Urothelium cell line (cell line): Measurements from ENCODE around the gene EPN2.
"Not testable (repeated sequence)": the region's sequence is repeated elsewhere in the genome, so short reads cannot be mapped to it uniquely, and the experiment has no call there.

ENCODE experiments used
- DNase-seq: peaks from one replicate; pipeline ENCODE4 v3.0.0; 2011; ENCODE audit warnings: low spot score, mixed read lengths
- FAIRE-seq: peaks from 2 replicates; lab custom pipeline; 2011; peaks lifted over from hg19 to GRCh38; lab: Jason Lieb, UNC

The EPN2 gene

DNA sequence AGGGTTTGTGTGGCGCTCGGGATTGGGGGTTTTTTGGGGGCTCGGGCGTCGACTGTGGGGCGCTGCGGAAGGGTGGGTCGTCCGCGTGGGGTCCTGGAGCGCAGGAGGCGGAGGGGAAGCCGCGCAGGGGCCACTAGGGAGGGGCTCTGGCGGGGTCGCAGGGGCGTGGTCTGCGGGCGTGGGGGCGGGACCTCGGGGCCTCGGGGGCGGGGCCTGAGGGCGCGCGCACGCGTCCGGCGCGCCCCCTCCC is at the start of gene EPN2:
Gene EPN2, plus strand, starts transcription at position 228 of the 250 bp plus-strand sequence. CDS start 45,754 bp downstream, outside the sequence.
- not testable (repeated sequence) for FAIRE-seq
- DNase-seq: peak; percentile 63

DNA sequence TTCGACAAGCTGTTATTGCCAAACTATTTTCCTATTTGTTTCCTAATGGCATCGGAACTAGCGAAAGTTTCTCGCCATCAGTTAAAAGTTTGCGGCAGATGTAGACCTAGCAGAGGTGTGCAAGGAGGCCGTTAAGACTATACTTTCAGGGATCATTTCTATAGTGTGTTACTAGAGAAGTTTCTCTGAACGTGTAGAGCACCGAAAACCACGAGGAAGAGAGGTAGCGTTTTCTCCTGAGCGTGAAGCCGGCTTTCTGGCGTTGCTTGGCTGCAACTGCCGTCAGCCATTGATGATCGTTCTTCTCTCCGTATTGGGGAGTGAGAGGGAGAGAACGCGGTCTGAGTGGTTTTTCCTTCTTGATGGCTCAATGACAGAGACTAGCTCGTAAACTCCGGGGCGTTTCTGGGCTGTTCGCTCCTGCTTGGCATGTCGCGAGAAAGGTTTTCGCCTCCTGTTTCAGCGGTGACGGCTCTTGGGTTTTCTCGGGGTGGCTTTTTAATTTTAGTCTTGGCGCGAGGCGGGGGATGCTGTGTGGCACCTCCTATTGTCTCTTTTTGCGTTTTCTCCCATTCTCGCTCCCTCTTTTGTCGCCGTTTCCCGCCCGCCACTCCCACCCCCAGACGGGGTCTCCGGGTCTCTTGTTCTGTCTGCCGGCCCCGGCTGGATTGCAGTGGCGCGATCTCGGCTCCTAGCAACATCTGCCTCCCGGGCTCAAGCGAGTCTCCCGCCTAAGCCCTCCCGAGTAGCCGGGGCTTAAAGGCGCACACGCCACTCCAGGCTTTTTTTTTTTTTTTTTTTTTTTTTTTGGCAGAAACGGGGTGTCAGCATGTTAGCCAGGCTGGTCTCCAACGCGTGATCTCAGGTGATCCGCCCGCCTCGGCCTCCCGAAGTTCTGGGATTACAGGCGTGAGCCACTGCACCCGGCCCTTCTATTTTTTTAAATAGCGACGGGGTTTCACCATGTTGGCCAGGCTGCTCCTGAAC is 49.0 kb upstream of the EPN2 start:
- not testable (repeated sequence) for FAIRE-seq, DNase-seq

DNA sequence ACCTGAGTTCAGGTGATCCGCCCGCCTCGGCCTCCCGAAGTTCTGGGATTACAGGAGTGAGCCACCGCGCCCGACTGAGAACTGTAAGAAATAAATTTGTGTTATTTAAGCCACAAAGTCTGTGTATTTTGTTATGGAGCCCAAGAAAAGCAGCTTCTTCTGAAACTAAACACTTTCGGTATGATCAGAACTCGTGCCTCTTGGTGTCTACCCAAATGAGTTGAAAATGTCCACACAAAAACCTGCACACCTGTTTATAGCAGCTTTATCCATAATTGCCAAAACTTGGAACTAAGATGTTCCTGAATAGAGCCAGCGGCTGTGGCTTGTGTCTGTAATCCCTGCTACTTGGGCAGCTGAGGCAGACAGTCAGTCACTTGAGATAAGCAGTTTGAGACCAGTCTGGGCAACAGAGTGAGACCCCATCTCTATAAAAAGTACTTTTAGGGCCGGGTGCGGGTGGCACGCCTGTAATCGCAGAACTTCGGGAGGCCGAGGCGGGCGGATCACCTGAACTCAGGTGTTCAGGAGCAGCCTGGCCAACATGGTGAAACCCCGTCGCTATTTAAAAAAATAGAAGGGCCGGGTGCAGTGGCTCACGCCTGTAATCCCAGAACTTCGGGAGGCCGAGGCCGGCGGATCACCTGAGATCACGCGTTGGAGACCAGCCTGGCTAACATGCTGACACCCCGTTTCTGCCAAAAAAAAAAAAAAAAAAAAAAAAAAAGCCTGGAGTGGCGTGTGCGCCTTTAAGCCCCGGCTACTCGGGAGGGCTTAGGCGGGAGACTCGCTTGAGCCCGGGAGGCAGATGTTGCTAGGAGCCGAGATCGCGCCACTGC is 48.1 kb upstream of the EPN2 start:
- FAIRE-seq, DNase-seq: not testable (repeated sequence)

DNA sequence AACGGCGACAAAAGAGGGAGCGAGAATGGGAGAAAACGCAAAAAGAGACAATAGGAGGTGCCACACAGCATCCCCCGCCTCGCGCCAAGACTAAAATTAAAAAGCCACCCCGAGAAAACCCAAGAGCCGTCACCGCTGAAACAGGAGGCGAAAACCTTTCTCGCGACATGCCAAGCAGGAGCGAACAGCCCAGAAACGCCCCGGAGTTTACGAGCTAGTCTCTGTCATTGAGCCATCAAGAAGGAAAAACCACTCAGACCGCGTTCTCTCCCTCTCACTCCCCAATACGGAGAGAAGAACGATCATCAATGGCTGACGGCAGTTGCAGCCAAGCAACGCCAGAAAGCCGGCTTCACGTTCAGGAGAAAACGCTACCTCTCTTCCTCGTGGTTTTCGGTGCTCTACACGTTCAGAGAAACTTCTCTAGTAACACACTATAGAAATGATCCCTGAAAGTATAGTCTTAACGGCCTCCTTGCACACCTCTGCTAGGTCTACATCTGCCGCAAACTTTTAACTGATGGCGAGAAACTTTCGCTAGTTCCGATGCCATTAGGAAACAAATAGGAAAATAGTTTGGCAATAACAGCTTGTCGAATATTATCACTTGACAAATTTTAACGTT is 47.3 kb upstream of the EPN2 start:
- not testable (repeated sequence) for DNase-seq, FAIRE-seq

DNA sequence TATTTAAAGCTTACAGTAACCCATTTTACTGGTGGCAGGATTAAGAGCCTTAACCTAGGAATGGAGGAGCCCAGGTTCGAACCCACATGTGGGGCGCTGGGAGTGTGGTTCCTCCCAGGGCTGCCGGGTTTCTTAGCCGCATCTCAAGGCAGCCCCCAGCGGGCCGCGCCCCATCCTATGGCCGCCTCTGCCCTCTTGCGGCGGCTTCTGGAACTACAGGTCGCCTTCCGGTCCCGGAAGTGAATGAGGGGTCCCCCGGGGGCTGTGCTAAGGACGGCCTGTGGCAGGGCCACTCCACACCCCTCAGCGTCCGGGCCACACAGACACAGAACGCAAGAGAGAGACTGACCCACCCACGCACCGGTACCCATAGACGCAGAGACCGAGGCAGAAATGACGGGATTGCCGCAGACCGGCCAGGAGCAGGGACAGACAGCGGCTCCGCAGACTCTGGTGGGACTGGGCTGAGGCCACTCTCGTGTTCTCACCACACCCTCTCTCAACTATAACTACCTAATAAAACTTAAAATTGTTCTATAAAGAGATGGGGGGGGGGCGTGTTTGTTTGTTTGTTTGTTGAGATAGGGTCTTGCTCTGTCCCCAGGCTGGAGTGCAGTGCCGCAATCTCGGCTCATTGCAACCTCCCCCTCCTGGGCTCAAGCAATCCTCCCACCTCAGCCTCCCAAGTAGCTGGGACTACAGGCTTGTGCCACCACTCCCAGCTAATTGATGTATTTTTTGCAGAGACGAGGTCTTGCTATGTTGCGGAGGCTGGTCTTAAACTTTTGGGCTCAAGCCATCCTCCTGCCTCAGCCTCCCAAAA is 40.6 kb upstream of the EPN2 start:
- DNase-seq, FAIRE-seq: not testable (repeated sequence)

DNA sequence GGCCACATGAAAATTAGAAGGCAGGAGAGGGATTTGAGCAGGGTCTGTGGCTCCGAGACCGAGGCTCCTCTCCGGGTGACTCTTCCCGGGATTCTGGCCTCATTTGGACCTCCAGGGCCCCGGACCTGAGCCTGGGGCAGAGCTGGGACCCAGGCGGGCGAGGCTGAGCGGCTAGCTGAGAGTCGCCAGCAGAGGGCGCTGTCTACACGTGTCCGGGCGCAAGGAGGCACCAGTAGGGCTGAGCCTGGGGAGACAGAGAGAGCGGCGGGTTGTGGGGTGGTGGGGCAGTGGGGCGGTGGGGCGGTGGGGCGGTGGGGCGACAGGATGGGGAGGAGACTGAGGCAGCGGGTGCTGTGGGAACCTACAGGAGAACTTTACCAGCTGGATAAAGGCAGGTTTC is 34.7 kb upstream of the EPN2 start:
- DNase-seq, FAIRE-seq: not testable (repeated sequence)

DNA sequence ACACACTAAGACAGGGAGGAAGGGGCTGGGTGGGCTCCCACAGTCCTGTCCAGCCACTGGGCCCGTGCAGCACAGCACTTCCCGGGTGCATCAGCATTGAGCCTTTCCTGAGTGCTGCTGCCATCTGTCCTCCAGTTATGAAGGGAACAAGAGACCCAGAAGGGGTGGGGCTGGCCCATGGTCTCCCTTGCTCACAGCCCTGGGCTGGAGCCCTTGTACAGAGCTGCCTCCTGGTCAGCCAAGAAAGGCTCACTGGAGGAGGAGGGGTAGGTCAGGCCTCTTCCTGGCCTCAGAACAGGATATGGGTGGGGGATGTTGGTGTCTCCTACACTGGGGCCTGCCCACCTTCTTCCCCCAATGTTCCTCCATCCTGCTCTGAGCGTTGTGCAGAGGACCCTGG is 33.7 kb upstream of the EPN2 start:
- not testable (repeated sequence) for DNase-seq, FAIRE-seq

DNA sequence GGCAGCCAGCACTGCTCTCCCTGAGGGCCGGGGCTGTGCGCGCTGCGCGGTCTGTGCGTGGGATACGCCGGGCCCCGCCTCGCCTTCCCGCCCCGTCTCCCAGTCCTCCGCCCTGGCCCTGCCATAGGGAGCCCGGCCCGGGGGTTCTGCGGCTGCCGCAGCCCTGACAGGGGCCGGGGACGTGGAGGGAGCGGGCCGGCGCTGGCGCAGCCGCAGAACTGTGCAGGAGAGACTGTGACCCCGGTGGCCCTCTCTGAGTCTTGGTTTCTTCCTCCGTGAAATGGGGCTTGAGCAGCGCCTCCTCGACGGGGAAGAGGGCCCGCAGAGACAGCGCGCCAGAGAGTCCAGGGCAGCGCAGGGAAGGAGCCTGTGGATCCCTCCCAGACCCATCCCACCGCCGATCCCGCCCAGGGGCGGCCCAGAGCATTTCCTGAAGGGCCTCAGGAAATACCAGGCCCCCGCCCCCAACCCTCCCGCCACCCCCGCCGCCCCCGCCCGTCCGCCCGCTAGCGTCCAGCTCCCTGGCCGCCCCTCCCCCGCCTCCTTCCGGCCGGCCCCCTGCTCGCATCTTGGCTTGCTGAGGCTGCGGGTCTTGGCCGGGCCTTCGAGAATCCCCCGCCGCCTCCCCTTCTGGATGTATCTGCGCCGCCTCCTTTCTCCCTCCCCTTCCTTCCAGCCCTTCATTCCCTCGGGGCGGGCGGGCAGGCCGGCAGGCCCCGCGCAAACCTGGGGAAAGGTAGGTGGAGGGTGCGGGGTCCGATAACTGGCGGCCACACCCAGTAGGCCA is 21.9 kb upstream of the EPN2 start:
- FAIRE-seq, DNase-seq: not testable (repeated sequence)

DNA sequence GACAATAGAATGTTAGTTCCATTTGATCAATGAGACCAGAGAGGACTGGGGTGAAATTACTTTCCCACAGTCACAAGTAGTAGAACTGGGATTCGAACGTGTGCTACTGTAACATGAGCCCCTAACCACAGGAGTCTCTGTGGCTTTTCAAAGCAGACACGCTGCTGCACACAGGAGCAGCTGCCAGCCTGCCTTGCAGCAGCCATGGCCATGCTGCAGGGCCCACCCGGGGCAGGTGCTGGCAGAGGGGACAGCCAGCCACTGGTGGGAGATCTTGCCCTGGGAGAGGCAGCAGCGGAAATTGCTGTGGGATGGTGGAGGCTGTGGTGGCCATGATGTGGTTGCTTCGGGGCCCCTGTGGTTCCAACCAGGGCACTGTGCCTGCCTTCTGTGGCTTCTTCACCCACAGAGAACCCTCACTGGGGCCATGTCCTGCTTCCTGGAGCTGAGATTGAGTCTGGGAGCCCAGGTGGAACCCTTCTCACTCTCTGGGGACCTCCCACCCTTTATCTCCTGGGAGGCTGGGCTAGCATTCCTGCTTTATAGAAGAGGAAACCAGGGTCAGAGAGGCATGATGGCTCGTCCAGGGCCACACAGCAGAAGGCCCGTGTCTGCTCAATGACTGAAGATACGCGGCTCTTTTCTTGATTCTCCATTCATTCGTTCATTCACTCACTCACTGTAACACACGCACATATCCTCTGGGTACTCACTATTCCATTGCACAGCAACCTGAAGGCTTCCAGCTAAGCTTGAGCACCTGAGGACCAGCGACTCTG is 20.8 kb upstream of the EPN2 start:
- not testable (repeated sequence) for DNase-seq, FAIRE-seq

DNA sequence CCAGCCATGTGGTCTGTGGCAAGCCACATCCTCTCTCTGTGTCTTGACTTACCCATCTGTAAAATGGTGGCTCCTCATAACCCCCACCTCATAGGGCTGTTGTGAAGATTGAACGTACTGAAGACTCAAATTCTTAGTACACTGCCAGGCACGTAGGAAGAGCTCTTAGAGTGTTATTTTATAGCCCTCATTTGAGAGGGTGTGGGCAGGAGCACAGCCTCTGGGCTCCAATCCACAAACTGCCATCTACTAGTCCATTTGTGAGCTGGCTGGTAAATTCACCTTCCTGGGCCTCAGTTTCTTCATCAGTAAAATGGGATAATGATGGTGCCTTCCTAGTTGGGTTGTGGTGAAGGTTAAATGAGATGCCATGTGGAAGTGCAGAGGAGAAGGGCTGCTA is 18.3 kb upstream of the EPN2 start:
- not testable (repeated sequence) for FAIRE-seq, DNase-seq

DNA sequence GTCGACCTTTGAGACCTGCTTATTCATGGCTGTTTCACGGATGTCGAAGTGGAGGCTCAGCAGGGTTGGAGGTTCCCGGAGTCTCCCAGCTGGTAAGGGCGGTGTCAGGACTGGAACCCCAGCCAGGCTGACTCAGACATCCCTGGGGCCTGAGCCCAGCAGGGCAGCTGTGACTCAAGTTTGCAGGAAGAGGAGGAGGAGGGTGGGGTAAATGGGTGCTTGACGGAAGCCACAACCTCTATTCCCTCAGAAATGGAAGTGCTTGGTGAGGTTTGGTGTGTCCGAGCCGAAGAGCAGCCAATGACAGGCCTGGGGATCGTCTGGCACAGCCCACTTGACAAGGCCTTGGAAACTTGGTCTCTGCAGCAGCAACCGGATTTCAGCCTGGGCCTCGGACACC is 17.8 kb upstream of the EPN2 start:
- FAIRE-seq, DNase-seq: not testable (repeated sequence)

DNA sequence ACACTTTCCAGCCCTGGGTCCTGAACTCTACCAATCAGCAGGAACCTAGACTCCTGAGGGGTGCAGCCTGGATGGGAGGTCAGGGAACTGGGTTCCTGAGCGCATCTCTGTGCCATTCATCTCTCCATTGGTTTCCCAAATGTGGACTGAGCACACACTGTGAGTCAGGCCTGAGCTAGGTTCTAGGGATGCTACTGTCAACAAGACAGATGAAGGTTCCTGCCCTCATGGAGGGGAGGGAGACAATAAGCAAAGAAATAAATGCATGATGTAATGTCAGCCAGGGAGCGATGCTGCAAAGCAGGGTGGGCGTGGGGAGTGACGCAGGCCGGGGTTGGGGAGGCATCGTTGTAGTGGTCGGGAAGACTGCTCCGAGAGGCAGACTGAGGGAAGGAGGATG is 17.0 kb upstream of the EPN2 start:
- DNase-seq, FAIRE-seq: not testable (repeated sequence)

DNA sequence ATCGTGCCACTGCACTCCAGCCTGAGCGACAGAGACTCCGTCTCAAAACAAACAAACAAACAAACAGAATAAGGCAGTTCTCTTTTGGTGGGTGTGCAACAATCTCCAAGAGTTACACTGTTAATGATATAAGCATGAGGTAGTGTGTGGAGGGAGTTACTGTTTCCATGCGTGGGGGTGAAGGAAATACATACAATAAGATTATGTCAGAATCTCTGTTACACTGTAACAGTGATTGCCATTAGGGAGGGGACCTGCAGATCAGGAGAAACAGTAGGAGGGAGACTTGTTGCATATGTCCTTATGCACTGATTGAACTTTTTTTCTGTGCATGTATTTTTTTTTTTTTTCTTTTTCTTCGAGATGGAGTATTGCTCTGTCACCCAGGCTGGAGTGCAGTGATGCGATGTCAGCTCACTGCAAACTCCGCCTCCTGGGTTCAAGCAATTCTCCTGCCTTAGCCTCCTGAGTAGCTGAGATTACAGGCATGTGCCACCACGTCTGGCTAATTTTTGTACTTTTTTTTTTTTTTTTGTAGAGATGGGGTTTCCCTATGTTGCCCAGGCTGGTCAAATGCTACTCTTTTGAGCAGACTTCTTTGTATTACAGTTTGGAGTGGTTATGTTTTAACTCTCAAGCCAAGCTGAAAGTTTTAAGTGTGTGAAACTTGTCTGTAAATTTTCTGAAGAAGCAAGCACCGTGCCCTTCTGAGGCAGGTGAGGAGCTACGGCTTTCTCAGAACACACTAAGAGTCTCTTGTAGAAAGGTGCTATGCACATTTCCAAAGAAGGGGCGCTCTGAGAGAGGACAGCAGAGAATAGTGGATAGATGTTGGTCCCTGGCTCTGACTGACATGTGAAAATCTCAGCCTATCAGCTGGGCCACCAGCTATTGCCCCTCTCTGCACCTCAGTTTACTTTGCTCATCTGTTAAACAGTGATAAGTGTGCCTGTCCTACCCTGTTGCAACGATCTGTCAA is 10.3 kb upstream of the EPN2 start:
- FAIRE-seq, DNase-seq: not testable (repeated sequence)

DNA sequence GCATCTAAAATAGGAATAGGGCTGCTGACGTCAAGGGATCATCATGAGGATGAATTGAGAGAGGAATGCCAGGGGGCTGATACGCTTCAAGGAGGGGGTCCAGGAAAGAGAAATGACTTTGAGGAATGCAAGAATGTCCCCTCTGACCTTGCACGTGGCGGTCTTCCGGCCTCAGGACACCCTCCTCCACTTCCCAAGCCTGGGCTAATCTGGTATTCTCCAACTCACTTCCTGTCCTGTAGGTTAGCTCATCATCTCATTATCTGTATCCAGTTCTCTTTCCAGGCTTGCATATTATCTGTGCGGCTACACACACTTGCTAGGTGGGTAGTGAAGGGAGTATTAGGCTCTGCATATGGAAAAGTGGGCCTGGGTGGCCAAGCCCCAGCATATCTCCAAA is 2.5 kb upstream of the EPN2 start:
- DNase-seq: not testable (repeated sequence)
- peak; percentile 5 for FAIRE-seq

DNA sequence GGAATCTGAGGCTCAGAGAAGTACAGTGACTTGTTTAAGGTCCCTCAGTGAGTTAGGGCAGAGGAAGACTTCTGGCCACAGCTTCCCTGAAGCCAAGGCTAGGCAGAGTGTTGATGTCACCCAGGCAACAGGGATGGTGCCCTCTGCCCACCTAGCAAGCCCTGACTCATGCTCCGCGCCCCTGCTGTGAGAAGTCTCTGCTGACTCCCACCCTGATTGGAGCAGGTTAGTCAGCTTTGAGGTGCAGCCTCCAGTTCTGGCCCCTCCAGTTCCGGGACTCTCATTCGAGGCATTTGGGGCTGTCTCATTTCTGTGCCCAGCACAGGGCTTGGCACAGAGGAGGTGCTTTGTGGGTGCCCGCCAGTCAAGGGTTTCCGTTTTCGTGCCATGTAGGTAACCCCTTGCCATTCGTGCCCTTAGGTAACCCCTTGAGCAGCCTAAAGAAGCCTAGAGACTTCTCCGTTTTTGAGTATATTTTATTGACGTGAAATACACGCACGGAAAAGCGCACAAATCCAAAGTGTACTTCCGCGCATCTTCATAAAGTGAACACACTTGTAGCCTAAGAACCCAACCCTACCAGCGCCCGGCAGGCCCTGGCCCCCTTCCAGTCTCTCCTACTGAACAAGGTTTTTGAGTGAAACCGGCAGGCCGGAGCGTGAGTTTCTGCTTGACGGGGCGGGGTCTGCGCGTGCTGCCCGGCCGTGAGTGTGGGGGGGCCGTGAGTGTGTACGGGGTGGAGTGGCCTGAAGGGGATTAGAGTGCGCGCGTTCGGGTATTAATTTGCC is 621 bp upstream of the EPN2 start:
- FAIRE-seq: peak; percentile 74
- DNase-seq: not testable (repeated sequence)

DNA sequence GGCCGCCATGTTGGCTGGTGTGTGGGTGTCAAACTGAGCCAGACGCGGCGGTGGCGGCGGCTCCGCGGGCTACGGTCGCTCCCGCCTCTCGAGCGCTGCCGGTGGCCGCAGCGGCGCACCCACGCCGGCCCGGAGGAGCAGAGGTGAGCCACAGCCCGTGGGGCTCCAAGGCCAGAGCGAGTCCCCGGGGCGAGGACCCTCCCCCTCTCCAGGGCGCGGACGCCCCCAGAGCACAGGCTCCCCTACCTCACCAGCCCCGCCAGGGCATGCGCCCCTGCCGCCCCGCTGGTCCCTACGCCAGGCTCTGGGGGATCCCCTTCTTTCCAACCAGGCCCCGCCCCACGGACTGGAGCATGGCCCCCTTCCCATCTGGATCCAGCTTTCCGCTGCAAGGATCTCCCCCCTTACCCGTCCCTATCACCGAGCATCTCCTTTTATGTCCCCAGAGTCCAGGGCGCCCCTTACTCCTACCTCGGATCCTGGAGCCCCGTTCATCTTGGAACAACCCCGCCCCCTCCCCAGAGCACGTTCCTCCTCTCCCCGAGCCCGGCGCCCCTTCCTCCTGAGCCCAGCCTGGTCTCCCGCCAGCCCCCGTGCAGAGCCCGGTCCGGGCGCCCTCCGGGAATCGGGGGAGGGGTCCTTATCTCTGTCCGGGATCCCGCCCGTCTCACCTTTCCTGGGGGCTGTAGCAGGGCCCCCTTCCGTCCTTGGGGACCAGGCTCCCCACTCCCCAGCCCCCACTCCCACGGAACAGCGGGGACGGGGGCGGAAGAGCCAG is 412 bp downstream of the EPN2 start:
- peak; percentile 61 for FAIRE-seq
- peak; percentile 25 for DNase-seq
